RWPE2 (cell line): ENCODE measurements around the gene COX6B2.

Experiments used
- ATAC-seq: fragments of 200-7000 bp; cut with Tn5 transposase; 3 replicates; pipeline ENCODE4 v1.9.1; 2021; ENCODE audit warnings: low read depth
- DNase-seq: peaks from one replicate; pipeline ENCODE4 v3.0.0-alpha.2; 2020; ENCODE audit warnings: low spot score
- H3K27ac ChIP-seq: fragments of 450-650 bp; 2 replicates; pipeline ENCODE4 v1.5.1; 2017; ENCODE audit warnings: mild to moderate bottlenecking; ENCODE audit not compliant: poor library complexity, severe bottlenecking
- H3K27me3 ChIP-seq: fragments of 250-450 bp; sonication (Bioruptor Pico); 2 replicates; pipeline ENCODE4 v1.5.1; 2021; ENCODE audit warnings: mild to moderate bottlenecking, moderate library complexity; ENCODE audit not compliant: insufficient read depth, poor library complexity, severe bottlenecking
- H3K36me3 ChIP-seq: fragments of 250-450 bp; sonication (Bioruptor Pico); 2 replicates; pipeline ENCODE4 v1.5.1; 2020; ENCODE audit warnings: low read depth, mild to moderate bottlenecking, moderate library complexity
- H3K4me1 ChIP-seq: fragments of 250-450 bp; sonication (Bioruptor Pico); 2 replicates; pipeline ENCODE4 v1.5.1; 2021; ENCODE audit warnings: mild to moderate bottlenecking, moderate library complexity; ENCODE audit not compliant: insufficient read depth, poor library complexity, severe bottlenecking
- H3K4me3 ChIP-seq: fragments of 250-450 bp; sonication (Bioruptor Pico); 2 replicates; pipeline ENCODE4 v1.5.1; 2021; ENCODE audit warnings: mild to moderate bottlenecking, moderate library complexity; ENCODE audit not compliant: severe bottlenecking
- H3K9me3 ChIP-seq: fragments of 250-450 bp; sonication (Bioruptor Pico); 2 replicates; pipeline ENCODE4 v1.5.1; 2021; ENCODE audit warnings: mild to moderate bottlenecking, moderate library complexity; ENCODE audit not compliant: severe bottlenecking
- TF ChIP-seq, protein P1 (sequence below): fragments of 450-650 bp; IDR thresholded peaks from one replicate; pipeline ENCODE4 v1.5.1; 2017; ENCODE audit warnings: mild to moderate bottlenecking, moderate library complexity; ENCODE audit not compliant: poor library complexity, severe bottlenecking

COX6B2 gene

GRCh38 chr19:55350620-55351315, 3.8 kb downstream of the COX6B2 start:
- TF ChIP-seq, protein P1, sequence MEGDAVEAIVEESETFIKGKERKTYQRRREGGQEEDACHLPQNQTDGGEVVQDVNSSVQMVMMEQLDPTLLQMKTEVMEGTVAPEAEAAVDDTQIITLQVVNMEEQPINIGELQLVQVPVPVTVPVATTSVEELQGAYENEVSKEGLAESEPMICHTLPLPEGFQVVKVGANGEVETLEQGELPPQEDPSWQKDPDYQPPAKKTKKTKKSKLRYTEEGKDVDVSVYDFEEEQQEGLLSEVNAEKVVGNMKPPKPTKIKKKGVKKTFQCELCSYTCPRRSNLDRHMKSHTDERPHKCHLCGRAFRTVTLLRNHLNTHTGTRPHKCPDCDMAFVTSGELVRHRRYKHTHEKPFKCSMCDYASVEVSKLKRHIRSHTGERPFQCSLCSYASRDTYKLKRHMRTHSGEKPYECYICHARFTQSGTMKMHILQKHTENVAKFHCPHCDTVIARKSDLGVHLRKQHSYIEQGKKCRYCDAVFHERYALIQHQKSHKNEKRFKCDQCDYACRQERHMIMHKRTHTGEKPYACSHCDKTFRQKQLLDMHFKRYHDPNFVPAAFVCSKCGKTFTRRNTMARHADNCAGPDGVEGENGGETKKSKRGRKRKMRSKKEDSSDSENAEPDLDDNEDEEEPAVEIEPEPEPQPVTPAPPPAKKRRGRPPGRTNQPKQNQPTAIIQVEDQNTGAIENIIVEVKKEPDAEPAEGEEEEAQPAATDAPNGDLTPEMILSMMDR = no peak
- Histone ChIP-seq H3K27me3 (no peaks in the 10 kb centered on the region), H3K4me1 (peaks cover 16% of the 10 kb centered on the region), H3K4me3 (no peak overlapping the region), H3K9me3 (no peaks in the 10 kb centered on the region), H3K36me3 (no peaks in the 10 kb centered on the region), H3K27ac (no peak overlapping the region)
- no peak for DNase-seq
- ATAC-seq = no peak

GRCh38 chr19:55348317-55349034, 6.0 kb downstream of the COX6B2 start:
- no peak for DNase-seq
- Histone ChIP-seq H3K27me3 (no peaks in the 10 kb centered on the region), H3K27ac (no peak overlapping the region)

DNA sequence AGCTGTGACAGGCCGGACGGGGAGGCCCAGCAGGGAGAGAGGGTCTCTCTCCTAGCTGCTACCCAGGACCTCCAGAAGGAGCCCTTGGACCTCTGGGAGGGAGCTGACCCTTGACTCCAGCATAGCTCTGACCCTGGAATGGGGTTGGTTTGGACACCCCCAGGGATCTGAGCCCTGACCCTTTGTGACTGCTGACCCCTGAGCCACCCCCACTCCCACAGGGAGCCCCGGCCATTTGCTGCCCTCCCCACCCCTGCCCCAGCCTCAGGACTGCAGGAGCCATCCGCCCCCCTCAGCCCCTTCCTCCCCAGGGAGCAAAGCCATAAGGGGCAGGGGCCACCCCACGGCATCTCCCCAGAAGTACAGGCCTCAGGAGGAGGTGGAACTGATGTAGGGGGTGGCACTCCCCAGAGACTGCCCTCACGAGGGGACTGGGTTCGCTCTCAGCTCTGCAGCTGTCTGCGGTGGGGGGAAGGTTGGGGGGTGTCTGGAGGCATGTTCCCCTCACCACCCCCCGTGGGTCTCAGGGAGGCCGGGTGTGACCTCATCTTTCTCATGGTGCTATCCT, 7.0 kb downstream of the COX6B2 start:
- Histone ChIP-seq H3K27ac (no peak overlapping the region), H3K9me3 (no peaks in the 10 kb centered on the region), H3K4me1 (peaks cover 33% of the 10 kb centered on the region), H3K4me3 (no peak overlapping the region), H3K27me3 (no peaks in the 10 kb centered on the region), H3K36me3 (peaks cover 10% of the 10 kb centered on the region; the same call in 1 of the 2 replicates)
- TF ChIP-seq, protein P1 = no peak
- no peak for ATAC-seq
- no peak for DNase-seq

More at GRCh38 chr19:55348317-55349034, 6.0 kb downstream of the COX6B2 start:
- H3K4me3 ChIP-seq = no peak overlapping the region
- ATAC-seq = no peak
- TF ChIP-seq, protein P1 = no peak
- no peaks in the 10 kb centered on the region for H3K9me3 ChIP-seq
- H3K4me1 ChIP-seq = peaks cover 36% of the 10 kb centered on the region
- H3K36me3 ChIP-seq = peaks cover 4% of the 10 kb centered on the region; the same call in 1 of the 2 replicates

DNA sequence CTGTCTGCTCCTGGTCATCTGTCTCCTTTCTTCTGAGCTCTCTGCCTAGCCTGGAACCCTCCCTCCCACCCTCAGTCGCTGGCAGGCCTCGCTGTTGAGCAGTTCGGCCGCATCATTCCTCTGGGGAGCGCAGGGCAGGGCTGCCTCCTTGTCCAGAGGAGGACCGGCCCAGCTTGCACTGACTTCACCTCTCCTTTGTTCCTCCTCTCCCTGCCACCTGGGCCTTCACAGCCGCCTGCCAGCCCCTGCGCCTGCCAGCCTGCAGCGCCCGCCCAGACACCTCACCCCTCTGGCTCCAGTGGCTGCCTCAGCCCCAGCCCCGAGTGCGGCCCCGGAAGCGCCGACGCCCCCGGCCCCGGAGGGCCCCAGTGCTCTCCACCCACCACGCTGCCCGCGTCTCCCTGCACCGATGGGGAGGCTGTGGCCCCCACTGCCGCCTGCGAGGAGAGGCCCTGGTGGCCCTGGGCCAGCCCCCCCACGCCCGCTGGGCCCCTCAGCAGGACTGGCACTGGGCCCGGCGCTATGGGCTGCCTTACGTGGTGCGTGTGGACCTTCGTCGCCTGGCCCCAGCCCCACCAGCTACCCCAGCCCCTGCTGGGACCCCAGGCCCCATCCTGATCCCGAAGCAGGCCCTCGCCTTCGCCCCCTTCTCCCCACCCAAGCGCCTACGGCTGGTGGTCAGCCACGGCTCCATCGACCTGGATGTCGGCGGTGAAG, 7.6 kb downstream of the COX6B2 start:
- Histone ChIP-seq H3K9me3 (no peaks in the 10 kb centered on the region), H3K27me3 (no peaks in the 10 kb centered on the region), H3K4me3 (no peak overlapping the region), H3K27ac (no peak overlapping the region), H3K4me1 (peaks cover 27% of the 10 kb centered on the region), H3K36me3 (peaks cover 11% of the 10 kb centered on the region; the same call in 1 of the 2 replicates)
- ATAC-seq (no peak), DNase-seq (no peak)
- TF ChIP-seq, protein P1 = no peak
